ENCODE data around the gene CDC26.
"Not testable (repeated sequence)": the region's sequence is repeated elsewhere in the genome, so short reads cannot be mapped to it uniquely, and the experiment has no call there.

CDC26 gene

GRCh38 chr9:113290052-113290607, 14.8 kb upstream of the CDC26 start:
- no peak for DNase-seq

GRCh38 chr9:113289091-113289490, 13.7 kb upstream of the CDC26 start:
- DNase-seq = no peak

GRCh38 chr9:113281356-113281755, 6.0 kb upstream of the CDC26 start:
- DNase-seq = no peak

GRCh38 chr9:113278840-113279239, 3.5 kb upstream of the CDC26 start:
- no peak for DNase-seq

- DNase-seq = peak; percentile 25
Observed at GRCh38 chr9:113274474-113275156, 757 bp downstream of the CDC26 start.

GRCh38 chr9:113269871-113270270, 5.5 kb downstream of the CDC26 start:
- no peak for DNase-seq

GRCh38 chr9:113269355-113269754, 6.0 kb downstream of the CDC26 start:
- DNase-seq = no peak

- no peak for DNase-seq
Observed at GRCh38 chr9:113267911-113268566, 7.3 kb downstream of the CDC26 start.

- no peak for DNase-seq
Observed at GRCh38 chr9:113266174-113266573, 9.2 kb downstream of the CDC26 start.

- DNase-seq = no peak
Observed at GRCh38 chr9:113261917-113262671, 13.3 kb downstream of the CDC26 start.

- no peak for DNase-seq
Observed at GRCh38 chr9:113258282-113258681, 17.1 kb downstream of the CDC26 start.

GRCh38 chr9:113257863-113258262, 17.5 kb downstream of the CDC26 start:
- DNase-seq = no peak

- DNase-seq = no peak
Observed at GRCh38 chr9:113255438-113255837, 19.9 kb downstream of the CDC26 start.

- DNase-seq = no peak
Observed at GRCh38 chr9:113254991-113255390, 20.4 kb downstream of the CDC26 start.

GRCh38 chr9:113250807-113251206, 24.6 kb downstream of the CDC26 start:
- no peak for DNase-seq

GRCh38 chr9:113249661-113250060, 25.7 kb downstream of the CDC26 start:
- not testable (repeated sequence) for DNase-seq

- no peak for DNase-seq
Observed at GRCh38 chr9:113247640-113248039, 27.7 kb downstream of the CDC26 start.

GRCh38 chr9:113246928-113247327, 28.4 kb downstream of the CDC26 start:
- no peak for DNase-seq

GRCh38 chr9:113245894-113246293, 29.5 kb downstream of the CDC26 start:
- no peak for DNase-seq

- no peak for DNase-seq
Observed at GRCh38 chr9:113244556-113244955, 30.8 kb downstream of the CDC26 start.

GRCh38 chr9:113241161-113241560, 34.2 kb downstream of the CDC26 start:
- no peak for DNase-seq

GRCh38 chr9:113238859-113239232, 36.5 kb downstream of the CDC26 start:
- DNase-seq = no peak

GRCh38 chr9:113238202-113238858, 37.0 kb downstream of the CDC26 start:
- no peak for DNase-seq

All from DMS 273 treated with DMSO at 0.1 percent for 48 hours (cell line).